Breast epithelium (tissue), 4 donors: Measurements from ENCODE around the gene CYP21A2. TPM values are rescaled to one million over a fixed set of nuclear protein-coding genes. Genes with fewer than 3 reads are reported as not detected.

ENCODE experiments used
- DNase-seq, 2 donors: peaks; one replicate each; pipeline ENCODE4 v3.0.0-alpha.2; 2019; ENCODE audit warnings: low spot score in 2 of 2
- H3K27ac ChIP-seq, 2 donors: fragments of 200-600 bp; sonication (generic) in 1 of 2; one replicate each; pipeline ENCODE4 v1.5.1; 2016 to 2019; ENCODE audit warnings: mild to moderate bottlenecking in 1 of 2
- H3K27me3 ChIP-seq, 2 donors: fragments of 200-600 bp; sonication (generic) in 1 of 2; one replicate each; pipeline versions ENCODE4 v1.5.1 to v1.6.0; 2017 to 2019; ENCODE audit warnings: control low read depth in 1 of 2, mild to moderate bottlenecking in 1 of 2
- H3K36me3 ChIP-seq: fragments of 200-600 bp; one replicate; pipeline ENCODE4 v1.5.1; 2019
- H3K4me1 ChIP-seq, 2 donors: fragments of 200-600 bp; sonication (generic); one replicate each; pipeline ENCODE4 v1.5.1; 2016 to 2019; ENCODE audit warnings: control low read depth in 1 of 2
- H3K4me3 ChIP-seq, 3 donors: fragments of 200-600 bp; sonication (generic); 1 replicate in 2 of 3; 2 replicates in 1 of 3; pipeline ENCODE4 v1.5.1; 2016 to 2019; ENCODE audit warnings: mild to moderate bottlenecking in 3 of 3, moderate library complexity in 2 of 3
- H3K9me3 ChIP-seq, 2 donors: fragments of 200-600 bp; sonication (generic) in 1 of 2; one replicate each; pipeline ENCODE4 v1.5.1; 2016 to 2019; ENCODE audit warnings: control low read depth in 1 of 2
- POLR2A ChIP-seq: fragments of 450-650 bp; IDR thresholded peaks from one replicate; pipeline ENCODE4 v1.6.1; 2016; ENCODE audit warnings: antibody characterized with exemption, mild to moderate bottlenecking, moderate library complexity
- POLR2AphosphoS5 ChIP-seq, 3 donors: sonication (generic); formaldehyde crosslinking; IDR thresholded peaks; one replicate each; pipeline ENCODE4 v1.6.1; 2017; ENCODE audit warnings: antibody characterized with exemption in 3 of 3
- intact Hi-C: fragments of 100-400 bp; cut with DNase I; formaldehyde crosslinking; loops from one replicate; pipeline ENCODE4 v1.15.1; 2023; ENCODE audit warnings: low total_unique reads
- total RNA-seq, 3 donors: library from RNA; depleted of rRNA; stranded (reverse); fragments of >200 nt; gene quantifications; one replicate each; pipeline ENCODE4 v1.1.0, GENCODE V29; 2016
- TF ChIP-seq, protein P1 (sequence below), 3 donors: fragments of 450-650 bp; IDR thresholded peaks; one replicate each; pipeline ENCODE4 v1.5.1; 2016 to 2017; ENCODE audit warnings: antibody characterized with exemption in 3 of 3, mild to moderate bottlenecking in 3 of 3, moderate library complexity in 3 of 3

CYP21A2 gene
- total RNA-seq, 3 donors from 2014 or later: 1.6 to 14.1 TPM; not detected in 1

DNA sequence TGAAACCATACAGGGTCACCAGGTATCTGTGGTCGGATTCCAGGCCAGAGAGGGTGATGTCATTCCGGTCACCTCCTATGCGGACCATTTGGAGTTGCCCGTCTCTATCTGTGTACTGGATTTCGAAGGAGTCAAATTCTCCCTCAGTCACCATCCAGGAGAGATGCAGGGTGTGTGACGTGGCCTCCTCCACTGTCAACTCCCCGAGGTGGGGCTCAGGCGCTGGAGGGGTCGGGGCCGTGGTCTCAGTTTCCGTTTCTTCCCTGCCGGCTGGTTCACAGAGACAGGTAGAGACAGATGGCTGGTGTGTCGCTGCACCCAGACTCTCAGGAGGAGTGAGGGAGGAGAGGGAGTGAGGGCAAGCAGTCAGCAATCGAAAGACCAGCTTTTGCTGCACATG, 30.7 kb downstream of the CYP21A2 start:
- Histone ChIP-seq H3K27ac (peak overlapping the region in 1 of 2 donors; percentile 58), H3K4me3 (no peak overlapping the region), H3K4me1 (no peaks in the 10 kb centered on the region), H3K36me3 (no peaks in the 10 kb centered on the region), H3K27me3 (no peaks in the 10 kb centered on the region), H3K9me3 (no peaks in the 10 kb centered on the region)
- DNase-seq: no peak
- TF ChIP-seq, protein P1, sequence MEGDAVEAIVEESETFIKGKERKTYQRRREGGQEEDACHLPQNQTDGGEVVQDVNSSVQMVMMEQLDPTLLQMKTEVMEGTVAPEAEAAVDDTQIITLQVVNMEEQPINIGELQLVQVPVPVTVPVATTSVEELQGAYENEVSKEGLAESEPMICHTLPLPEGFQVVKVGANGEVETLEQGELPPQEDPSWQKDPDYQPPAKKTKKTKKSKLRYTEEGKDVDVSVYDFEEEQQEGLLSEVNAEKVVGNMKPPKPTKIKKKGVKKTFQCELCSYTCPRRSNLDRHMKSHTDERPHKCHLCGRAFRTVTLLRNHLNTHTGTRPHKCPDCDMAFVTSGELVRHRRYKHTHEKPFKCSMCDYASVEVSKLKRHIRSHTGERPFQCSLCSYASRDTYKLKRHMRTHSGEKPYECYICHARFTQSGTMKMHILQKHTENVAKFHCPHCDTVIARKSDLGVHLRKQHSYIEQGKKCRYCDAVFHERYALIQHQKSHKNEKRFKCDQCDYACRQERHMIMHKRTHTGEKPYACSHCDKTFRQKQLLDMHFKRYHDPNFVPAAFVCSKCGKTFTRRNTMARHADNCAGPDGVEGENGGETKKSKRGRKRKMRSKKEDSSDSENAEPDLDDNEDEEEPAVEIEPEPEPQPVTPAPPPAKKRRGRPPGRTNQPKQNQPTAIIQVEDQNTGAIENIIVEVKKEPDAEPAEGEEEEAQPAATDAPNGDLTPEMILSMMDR (IDR thresholded peaks at IDR 0.05): no peak
- no peak for TF ChIP-seq POLR2AphosphoS5 (IDR thresholded peaks at IDR 0.05)
- intact Hi-C loops: no loop called here

DNA sequence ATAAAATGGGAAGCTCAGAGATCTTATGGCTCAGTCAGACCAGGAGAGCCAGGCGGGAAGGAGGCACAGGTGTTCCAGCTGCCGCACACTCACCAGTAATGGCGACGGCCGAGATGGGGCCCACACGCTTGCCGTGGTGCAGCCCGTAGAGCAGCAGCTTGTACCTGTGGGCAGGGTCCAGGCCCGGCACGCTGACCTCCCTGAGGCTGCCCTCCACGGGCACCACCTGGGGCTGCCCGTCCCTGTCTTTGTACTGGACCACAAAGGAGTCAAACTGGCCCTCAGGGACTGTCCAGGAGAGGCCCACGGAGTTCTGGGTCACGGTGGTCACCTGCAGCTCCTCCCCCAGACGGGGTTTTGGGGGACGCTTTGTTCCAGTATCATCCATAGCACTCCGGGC, 31.2 kb downstream of the CYP21A2 start:
- Histone ChIP-seq H3K4me1 (no peaks in the 10 kb centered on the region), H3K27me3 (no peaks in the 10 kb centered on the region), H3K36me3 (no peaks in the 10 kb centered on the region), H3K27ac (peak overlapping the region in 1 of 2 donors; percentile 85), H3K4me3 (no peak overlapping the region), H3K9me3 (no peaks in the 10 kb centered on the region)
- DNase-seq: no peak
- intact Hi-C loops: no loop called here
- TF ChIP-seq POLR2A: no peak
- TF ChIP-seq, protein P1 (IDR thresholded peaks at IDR 0.05): no peak
- no peak for TF ChIP-seq POLR2AphosphoS5 (IDR thresholded peaks at IDR 0.05)

DNA sequence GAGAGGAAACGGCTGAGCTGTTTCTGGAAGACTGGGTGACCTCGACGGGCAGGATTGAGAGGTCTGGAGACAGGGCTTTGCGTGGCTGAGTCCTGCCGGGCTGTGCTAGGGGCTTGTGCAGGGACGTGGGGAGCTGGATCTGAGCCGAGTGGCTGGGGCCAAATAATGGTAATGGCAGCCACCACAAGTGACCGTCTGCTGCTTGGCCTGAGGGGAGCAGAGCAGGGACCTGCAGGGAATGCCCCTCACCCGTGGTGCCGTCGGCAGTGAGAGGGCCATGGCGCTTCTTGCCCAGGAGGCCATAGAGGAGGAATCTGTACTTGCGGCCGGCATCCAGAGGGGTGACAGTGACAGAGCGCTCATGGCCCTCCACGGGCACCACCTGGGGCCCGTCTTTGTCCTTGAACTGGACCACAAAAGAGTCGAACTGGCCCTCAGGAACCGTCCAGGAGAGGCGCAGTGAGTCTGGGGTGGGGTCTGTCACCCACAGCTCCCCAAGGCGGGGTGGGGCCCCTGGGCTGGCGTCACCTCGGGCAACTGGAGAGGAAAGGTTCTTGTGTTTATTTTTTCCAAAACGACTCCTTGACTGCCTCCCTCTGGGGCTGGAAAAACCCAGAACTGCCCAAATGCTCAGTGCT, 31.8 kb downstream of the CYP21A2 start:
- TF ChIP-seq POLR2A: no peak
- TF ChIP-seq, protein P1 (IDR thresholded peaks at IDR 0.05): no peak
- TF ChIP-seq POLR2AphosphoS5 (IDR thresholded peaks at IDR 0.05): no peak
- peak overlapping the region; percentile 60 to 85 for H3K27ac ChIP-seq
- DNase-seq: no peak

DNA sequence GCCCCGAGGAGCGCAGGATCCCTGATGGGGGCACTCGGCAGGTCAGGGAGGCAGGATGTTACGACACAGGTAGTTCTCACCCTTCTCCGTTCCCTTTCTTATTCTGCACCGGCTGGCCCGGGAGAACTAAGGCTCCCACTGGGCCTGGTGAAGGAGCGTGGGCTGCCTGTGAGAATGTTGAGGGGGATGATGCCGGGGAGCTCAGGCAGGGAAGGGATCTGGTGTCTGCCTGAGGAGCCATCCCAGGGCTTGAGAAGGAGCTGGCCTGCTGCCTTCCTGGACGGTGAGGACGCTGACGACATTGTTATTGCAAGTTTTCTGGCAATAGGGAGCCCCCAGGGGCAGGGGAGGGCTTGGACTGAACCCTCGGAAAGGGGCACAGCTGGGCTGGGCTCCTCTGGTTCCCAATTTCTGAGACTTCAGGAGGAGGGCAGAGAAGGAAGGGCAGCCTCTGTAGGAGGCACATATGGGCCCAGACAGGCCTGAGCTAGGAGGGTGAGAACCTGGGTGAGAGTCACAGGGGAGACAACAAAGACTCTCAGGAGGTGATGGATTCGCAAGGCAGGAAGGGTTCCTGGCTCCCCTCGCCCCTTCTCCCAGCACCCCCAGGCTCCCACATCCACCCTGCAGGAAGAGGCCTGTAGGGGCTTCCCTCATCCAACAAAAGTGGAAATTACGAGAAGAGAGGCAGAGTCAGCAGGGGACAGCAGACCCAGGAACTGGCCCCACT, 32.8 kb downstream of the CYP21A2 start:
- H3K4me3 ChIP-seq: no peak overlapping the region
- H3K27me3 ChIP-seq: no peaks in the 10 kb centered on the region
- DNase-seq: no peak
- peak in 1 of 3 donors; percentile 68 for TF ChIP-seq POLR2AphosphoS5 (IDR thresholded peaks at IDR 0.05)
- no peak for TF ChIP-seq POLR2A
- H3K4me1 ChIP-seq: no peaks in the 10 kb centered on the region
- H3K9me3 ChIP-seq: no peaks in the 10 kb centered on the region
- peak overlapping the region; percentile 60 to 85 for H3K27ac ChIP-seq
- intact Hi-C loops: no loop called here
- H3K36me3 ChIP-seq: no peaks in the 10 kb centered on the region

More for the DNA sequence above, 31.8 kb downstream of the CYP21A2 start:
- intact Hi-C loops: no loop called here
- Histone ChIP-seq H3K36me3 (no peaks in the 10 kb centered on the region), H3K4me1 (no peaks in the 10 kb centered on the region), H3K9me3 (no peaks in the 10 kb centered on the region), H3K27me3 (no peaks in the 10 kb centered on the region), H3K4me3 (no peak overlapping the region)

DNA sequence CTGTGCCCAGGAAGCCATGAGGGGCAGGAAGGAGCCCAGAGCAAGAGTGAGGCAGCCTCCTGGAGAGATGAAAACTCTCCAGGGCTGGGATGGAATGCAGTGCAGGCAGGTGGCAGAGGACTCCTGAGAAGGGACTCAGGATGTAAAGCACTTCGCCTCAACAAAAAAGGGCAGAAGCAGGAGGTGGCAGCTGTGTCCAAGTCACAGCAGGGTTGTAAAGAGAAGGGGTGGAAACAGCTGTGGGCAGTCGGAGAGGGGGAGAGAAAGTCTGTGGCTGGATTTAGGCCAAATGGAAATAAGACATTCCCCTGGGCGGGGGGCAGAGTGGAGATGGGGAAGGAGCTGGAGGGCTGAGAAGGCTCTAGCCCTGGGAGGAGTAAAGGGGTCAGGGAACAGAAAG, 34.9 kb downstream of the CYP21A2 start:
- H3K4me1 ChIP-seq: no peaks in the 10 kb centered on the region
- no peak overlapping the region for H3K4me3 ChIP-seq
- H3K27ac ChIP-seq: peak overlapping the region in 1 of 2 donors; percentile 38
- H3K9me3 ChIP-seq: no peaks in the 10 kb centered on the region
- no peaks in the 10 kb centered on the region for H3K27me3 ChIP-seq
- H3K36me3 ChIP-seq: no peaks in the 10 kb centered on the region
- DNase-seq: no peak
- intact Hi-C loops: no loop called here
- TF ChIP-seq POLR2A: no peak
- TF ChIP-seq, protein P1 (IDR thresholded peaks at IDR 0.05): no peak
